ENCODE measurements around the gene IKZF1. TPM values are rescaled to one million over a fixed set of nuclear protein-coding genes. Genes with fewer than 3 reads are reported as not detected.
A peak's percentile ranks its signal among the peaks of the same experiment; 100 is the strongest.

The IKZF1 gene
- total and polyA plus RNA-seq, 9 of the 15 experiments (the other 6 are each of a cell fraction or from before 2014, with no cell fraction given) = 12.6 to 85.3 (median 44.7) TPM

DNA sequence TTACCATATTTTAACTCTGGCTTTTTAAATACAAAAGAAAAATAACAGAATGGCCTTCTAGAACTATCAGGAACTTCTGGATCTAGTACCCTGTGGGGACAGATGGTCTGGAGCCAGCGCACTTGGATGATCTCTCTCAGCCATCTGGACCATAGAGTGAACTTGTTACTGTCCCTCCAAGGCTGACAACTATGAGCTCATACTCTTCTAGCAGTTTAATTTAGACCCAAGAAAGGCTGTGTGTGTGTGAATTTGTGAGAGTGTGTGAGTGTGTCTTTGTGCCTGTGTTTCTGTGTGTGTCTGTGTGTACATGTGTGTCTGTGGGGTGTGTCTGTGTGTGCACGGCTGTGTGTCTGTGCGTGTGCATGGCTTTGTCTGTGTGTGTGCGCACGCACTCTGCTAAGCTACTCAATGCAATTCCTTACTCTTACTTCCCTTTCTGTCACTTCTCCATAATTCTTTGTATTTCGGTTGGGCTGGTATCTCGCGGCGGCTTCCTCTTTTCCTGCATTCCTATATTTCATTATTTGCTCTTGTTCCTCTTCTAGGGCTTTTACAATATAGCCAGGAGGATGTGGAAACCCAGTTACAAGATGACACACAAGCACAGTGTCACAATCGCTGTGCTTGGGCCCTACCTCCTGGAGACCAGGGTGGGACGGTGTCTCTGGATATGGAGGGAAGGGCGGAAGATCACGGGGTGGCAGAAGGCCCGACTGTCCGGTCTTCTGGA is 51.9 kb downstream of the IKZF1 start (continued):
- TF ChIP-seq, protein P1, sequence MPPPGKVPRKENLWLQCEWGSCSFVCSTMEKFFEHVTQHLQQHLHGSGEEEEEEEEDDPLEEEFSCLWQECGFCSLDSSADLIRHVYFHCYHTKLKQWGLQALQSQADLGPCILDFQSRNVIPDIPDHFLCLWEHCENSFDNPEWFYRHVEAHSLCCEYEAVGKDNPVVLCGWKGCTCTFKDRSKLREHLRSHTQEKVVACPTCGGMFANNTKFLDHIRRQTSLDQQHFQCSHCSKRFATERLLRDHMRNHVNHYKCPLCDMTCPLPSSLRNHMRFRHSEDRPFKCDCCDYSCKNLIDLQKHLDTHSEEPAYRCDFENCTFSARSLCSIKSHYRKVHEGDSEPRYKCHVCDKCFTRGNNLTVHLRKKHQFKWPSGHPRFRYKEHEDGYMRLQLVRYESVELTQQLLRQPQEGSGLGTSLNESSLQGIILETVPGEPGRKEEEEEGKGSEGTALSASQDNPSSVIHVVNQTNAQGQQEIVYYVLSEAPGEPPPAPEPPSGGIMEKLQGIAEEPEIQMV (tag; conservative IDR thresholded peaks at IDR 0.05; ENCODE audit: low read depth) = 0 out of 2 replicates have a peak, but pooled peaks have one; percentile 16
- TF ChIP-seq EP400 (IDR thresholded peaks at IDR 0.05) (0 out of 2 replicates have a peak, but pooled peaks have one; percentile 32), HCFC1 (IDR thresholded peaks at IDR 0.05; ENCODE audit: low read depth, low read length) (no peak), HDAC1 (IDR thresholded peaks at IDR 0.05) (peak in 1 of 2 experiments; percentile 68; a peak in 2 of 4 replicates), NR2C1 (IDR thresholded peaks at IDR 0.05) (no peak), NR2C1 (tag; IDR thresholded peaks at IDR 0.05) (no peak), DPF2 (IDR thresholded peaks at IDR 0.05) (peak; percentile 82), POLR2B (IDR thresholded peaks at IDR 0.05; ENCODE audit: low read depth, partially characterized antibody) (peak; percentile 21), LCOR (CRISPR knock-in tag; IDR thresholded peaks at IDR 0.05) (peak; percentile 30; the same call in 1 of the 2 replicates), NBN (IDR thresholded peaks at IDR 0.05; ENCODE audit: low read depth) (peak; percentile 49; the same call in 1 of the 2 replicates), ADNP (tag; IDR thresholded peaks at IDR 0.05) (0 out of 2 replicates have a peak, but pooled peaks have one; percentile 17), CTBP1 (IDR thresholded peaks at IDR 0.05; ENCODE audit: borderline replicate concordance) (peak; percentile 51), SRF (CRISPR knock-in tag; IDR thresholded peaks at IDR 0.05) (no peak), ZNF23 (CRISPR knock-in tag; IDR thresholded peaks at IDR 0.05) (no peak)
- TF ChIP-seq, protein P2, sequence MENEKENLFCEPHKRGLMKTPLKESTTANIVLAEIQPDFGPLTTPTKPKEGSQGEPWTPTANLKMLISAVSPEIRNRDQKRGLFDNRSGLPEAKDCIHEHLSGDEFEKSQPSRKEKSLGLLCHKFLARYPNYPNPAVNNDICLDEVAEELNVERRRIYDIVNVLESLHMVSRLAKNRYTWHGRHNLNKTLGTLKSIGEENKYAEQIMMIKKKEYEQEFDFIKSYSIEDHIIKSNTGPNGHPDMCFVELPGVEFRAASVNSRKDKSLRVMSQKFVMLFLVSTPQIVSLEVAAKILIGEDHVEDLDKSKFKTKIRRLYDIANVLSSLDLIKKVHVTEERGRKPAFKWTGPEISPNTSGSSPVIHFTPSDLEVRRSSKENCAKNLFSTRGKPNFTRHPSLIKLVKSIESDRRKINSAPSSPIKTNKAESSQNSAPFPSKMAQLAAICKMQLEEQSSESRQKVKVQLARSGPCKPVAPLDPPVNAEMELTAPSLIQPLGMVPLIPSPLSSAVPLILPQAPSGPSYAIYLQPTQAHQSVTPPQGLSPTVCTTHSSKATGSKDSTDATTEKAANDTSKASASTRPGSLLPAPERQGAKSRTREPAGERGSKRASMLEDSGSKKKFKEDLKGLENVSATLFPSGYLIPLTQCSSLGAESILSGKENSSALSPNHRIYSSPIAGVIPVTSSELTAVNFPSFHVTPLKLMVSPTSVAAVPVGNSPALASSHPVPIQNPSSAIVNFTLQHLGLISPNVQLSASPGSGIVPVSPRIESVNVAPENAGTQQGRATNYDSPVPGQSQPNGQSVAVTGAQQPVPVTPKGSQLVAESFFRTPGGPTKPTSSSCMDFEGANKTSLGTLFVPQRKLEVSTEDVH (IDR thresholded peaks at IDR 0.05; ENCODE audit: low read depth, partially characterized antibody) = peak; percentile 29
- TF ChIP-seq, protein P3, sequence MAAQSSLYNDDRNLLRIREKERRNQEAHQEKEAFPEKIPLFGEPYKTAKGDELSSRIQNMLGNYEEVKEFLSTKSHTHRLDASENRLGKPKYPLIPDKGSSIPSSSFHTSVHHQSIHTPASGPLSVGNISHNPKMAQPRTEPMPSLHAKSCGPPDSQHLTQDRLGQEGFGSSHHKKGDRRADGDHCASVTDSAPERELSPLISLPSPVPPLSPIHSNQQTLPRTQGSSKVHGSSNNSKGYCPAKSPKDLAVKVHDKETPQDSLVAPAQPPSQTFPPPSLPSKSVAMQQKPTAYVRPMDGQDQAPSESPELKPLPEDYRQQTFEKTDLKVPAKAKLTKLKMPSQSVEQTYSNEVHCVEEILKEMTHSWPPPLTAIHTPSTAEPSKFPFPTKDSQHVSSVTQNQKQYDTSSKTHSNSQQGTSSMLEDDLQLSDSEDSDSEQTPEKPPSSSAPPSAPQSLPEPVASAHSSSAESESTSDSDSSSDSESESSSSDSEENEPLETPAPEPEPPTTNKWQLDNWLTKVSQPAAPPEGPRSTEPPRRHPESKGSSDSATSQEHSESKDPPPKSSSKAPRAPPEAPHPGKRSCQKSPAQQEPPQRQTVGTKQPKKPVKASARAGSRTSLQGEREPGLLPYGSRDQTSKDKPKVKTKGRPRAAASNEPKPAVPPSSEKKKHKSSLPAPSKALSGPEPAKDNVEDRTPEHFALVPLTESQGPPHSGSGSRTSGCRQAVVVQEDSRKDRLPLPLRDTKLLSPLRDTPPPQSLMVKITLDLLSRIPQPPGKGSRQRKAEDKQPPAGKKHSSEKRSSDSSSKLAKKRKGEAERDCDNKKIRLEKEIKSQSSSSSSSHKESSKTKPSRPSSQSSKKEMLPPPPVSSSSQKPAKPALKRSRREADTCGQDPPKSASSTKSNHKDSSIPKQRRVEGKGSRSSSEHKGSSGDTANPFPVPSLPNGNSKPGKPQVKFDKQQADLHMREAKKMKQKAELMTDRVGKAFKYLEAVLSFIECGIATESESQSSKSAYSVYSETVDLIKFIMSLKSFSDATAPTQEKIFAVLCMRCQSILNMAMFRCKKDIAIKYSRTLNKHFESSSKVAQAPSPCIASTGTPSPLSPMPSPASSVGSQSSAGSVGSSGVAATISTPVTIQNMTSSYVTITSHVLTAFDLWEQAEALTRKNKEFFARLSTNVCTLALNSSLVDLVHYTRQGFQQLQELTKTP (IDR thresholded peaks at IDR 0.05; ENCODE audit: low read depth in 1 of 2, partially characterized antibody in 2 of 2) = peak; percentile 44 to 63
- TF ChIP-seq, protein P4, sequence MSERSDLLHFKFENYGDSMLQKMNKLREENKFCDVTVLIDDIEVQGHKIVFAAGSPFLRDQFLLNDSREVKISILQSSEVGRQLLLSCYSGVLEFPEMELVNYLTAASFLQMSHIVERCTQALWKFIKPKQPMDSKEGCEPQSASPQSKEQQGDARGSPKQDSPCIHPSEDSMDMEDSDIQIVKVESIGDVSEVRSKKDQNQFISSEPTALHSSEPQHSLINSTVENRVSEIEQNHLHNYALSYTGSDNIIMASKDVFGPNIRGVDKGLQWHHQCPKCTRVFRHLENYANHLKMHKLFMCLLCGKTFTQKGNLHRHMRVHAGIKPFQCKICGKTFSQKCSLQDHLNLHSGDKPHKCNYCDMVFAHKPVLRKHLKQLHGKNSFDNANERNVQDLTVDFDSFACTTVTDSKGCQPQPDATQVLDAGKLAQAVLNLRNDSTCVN (CRISPR knock-in tag; IDR thresholded peaks at IDR 0.05) = 0 out of 2 replicates have a peak, but pooled peaks have one; percentile 70
